HG03039 (cell line): ENCODE data around the gene TNFAIP8L1.

Experiments
- ATAC-seq: cut with Tn5 transposase; IDR thresholded peaks from one replicate; pipeline ENCODE4 v1.9.1; 2021; ENCODE audit warnings: mild to moderate bottlenecking, moderate library complexity; ENCODE audit not compliant: unreplicated experiment

The TNFAIP8L1 gene

GRCh38 chr19:4609878-4610511 is 29.3 kb upstream of the TNFAIP8L1 start:
- no peak for ATAC-seq

- ATAC-seq = no peak
These were observed 26.0 kb upstream of the TNFAIP8L1 start for GRCh38 chr19:4613254-4613751.

GRCh38 chr19:4618019-4618418 is 21.3 kb upstream of the TNFAIP8L1 start:
- ATAC-seq = no peak

GRCh38 chr19:4619668-4620294 is 19.5 kb upstream of the TNFAIP8L1 start:
- no peak for ATAC-seq

- no peak for ATAC-seq
These were observed 18.6 kb upstream of the TNFAIP8L1 start for GRCh38 chr19:4620675-4621074.

GRCh38 chr19:4622695-4623421 is 16.5 kb upstream of the TNFAIP8L1 start:
- ATAC-seq = no peak

GRCh38 chr19:4624301-4624700 is 15.0 kb upstream of the TNFAIP8L1 start:
- no peak for ATAC-seq

- ATAC-seq = no peak
These were observed 14.5 kb upstream of the TNFAIP8L1 start for GRCh38 chr19:4624733-4625362.

GRCh38 chr19:4633140-4633967 is 6.0 kb upstream of the TNFAIP8L1 start:
- no peak for ATAC-seq

GRCh38 chr19:4635754-4636116 is 3.6 kb upstream of the TNFAIP8L1 start:
- no peak for ATAC-seq

- ATAC-seq = no peak
These were observed 3.1 kb upstream of the TNFAIP8L1 start for GRCh38 chr19:4636151-4636717.

GRCh38 chr19:4636761-4637160 is 2.6 kb upstream of the TNFAIP8L1 start:
- no peak for ATAC-seq

- no peak for ATAC-seq
These were observed 999 bp upstream of the TNFAIP8L1 start for GRCh38 chr19:4638317-4638716.

- peak; percentile 3 for ATAC-seq
These were observed 373 bp downstream of the TNFAIP8L1 start for GRCh38 chr19:4639531-4640246.

- no peak for ATAC-seq
These were observed 1.1 kb downstream of the TNFAIP8L1 start for GRCh38 chr19:4640247-4641000.

GRCh38 chr19:4641132-4641531 is 1.8 kb downstream of the TNFAIP8L1 start:
- ATAC-seq = no peak

- no peak for ATAC-seq
These were observed 3.3 kb downstream of the TNFAIP8L1 start for GRCh38 chr19:4642625-4643024.

GRCh38 chr19:4645718-4646117 is 6.4 kb downstream of the TNFAIP8L1 start:
- no peak for ATAC-seq
